AG09319 (cell line): ENCODE measurements around the gene POU2AF3.

Experiments used
- DNase-seq: peaks from one replicate; pipeline ENCODE4 v3.0.0-alpha.2; 2010; ENCODE audit warnings: low read depth; ENCODE audit errors: extremely low read depth
- TF ChIP-seq, protein P1 (sequence below): IDR thresholded peaks from 2 replicates; pipeline ENCODE4 v1.5.1; 2011; ENCODE audit warnings: low read depth, mild to moderate bottlenecking, inconsistent platforms, low read length, moderate library complexity

Gene POU2AF3

DNA sequence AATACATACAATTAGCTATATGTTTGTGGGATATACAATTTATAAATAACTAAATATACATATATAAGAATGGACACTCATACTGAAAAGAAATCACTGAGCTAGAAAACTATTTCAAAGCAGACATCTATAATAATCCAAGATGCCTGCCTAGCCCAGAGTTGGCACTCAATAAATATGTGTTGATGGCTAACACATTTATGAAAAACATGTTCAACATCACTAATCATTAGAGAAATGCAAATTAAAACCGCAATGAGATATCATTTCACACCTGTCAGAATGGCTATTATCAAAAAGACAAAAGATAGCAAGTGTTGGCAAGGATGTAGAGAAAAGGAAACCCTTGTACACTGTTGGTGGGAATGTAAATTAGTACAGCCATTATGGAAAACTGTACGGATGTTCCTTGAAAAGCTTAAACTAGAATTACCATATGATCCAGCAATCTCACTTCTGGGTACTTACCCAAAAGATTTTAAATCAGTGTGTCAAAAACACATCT lies 50.9 kb downstream of the POU2AF3 start:
- TF ChIP-seq, protein P1, sequence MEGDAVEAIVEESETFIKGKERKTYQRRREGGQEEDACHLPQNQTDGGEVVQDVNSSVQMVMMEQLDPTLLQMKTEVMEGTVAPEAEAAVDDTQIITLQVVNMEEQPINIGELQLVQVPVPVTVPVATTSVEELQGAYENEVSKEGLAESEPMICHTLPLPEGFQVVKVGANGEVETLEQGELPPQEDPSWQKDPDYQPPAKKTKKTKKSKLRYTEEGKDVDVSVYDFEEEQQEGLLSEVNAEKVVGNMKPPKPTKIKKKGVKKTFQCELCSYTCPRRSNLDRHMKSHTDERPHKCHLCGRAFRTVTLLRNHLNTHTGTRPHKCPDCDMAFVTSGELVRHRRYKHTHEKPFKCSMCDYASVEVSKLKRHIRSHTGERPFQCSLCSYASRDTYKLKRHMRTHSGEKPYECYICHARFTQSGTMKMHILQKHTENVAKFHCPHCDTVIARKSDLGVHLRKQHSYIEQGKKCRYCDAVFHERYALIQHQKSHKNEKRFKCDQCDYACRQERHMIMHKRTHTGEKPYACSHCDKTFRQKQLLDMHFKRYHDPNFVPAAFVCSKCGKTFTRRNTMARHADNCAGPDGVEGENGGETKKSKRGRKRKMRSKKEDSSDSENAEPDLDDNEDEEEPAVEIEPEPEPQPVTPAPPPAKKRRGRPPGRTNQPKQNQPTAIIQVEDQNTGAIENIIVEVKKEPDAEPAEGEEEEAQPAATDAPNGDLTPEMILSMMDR = no peak
- no peak for DNase-seq

DNA sequence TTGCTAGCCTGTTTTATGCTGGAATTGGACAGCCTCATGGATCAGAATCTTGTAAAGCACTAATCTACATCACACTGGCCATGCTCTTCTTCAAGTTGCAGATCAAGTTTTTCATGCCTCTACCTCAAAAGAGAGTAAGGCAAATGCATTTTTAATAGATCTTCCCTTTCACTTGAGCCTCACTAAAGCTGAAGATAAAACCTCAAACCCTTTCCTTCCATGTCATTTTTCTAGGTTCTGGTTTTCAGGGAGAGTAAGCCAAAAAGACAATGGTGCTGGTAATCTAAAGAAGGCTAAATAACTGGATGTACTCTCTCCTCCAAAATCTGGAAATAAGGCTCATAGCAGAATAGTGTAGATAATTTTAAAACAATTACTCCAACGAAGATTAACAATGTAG lies 52.5 kb downstream of the POU2AF3 start:
- no peak for DNase-seq
- TF ChIP-seq, protein P1 = no peak

DNA sequence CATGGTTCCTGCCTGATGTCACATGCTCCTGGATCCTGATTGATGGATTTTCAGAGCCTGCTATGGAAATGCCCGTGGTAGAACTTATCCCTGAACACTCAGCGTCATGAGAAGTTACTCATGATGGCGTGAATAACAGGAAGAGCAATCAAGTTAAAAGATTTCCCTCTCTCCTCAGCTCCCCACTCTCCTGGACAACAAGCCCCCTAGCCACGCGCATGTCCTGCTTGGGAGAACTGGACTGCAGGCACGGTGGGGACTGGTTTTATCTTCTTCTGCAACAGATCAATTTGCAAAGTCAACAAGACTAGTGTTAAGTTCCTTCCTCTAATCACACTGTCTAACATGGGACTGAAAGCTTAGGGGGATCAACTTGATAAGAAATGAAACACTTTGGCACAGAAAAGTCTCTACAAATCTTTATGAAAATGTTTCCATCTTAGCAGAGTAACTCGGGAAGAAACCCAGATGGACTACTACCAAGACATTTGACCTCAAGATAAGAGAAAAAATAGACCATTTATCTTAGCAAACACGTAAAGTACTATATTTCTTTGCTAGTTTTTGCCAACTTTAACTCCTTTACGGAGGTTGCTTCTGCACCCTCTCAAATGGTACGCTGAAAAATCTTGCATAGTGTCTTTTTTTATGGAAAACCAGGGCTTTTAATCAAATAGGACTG lies 53.2 kb downstream of the POU2AF3 start:
- TF ChIP-seq, protein P1 = no peak
- DNase-seq = no peak

DNA sequence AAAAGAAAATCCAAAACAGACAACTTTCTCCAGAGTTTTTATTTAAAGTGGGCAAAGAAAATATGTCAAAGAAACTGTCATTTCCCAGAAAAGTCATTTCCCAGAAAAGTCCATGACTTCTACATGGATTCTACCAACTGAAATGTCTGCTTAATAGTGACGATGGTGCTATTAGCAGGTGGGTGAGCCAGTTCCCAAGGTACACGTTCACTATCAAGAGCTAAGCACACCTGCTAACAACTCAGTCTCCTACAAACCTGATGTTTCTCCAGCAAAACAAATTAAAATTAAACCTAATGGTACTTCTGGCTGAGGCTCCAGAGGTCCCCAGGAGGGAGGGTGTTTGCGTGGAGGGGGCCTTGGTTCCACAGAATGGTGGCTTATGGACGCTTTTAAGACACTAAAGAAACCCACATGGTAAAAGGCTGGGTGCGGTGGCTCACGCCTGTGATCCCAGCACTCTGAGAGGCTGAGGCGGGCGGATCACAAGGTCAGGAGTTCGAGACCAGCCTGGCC lies 53.9 kb downstream of the POU2AF3 start:
- TF ChIP-seq, protein P1 = no peak
- DNase-seq = no peak

DNA sequence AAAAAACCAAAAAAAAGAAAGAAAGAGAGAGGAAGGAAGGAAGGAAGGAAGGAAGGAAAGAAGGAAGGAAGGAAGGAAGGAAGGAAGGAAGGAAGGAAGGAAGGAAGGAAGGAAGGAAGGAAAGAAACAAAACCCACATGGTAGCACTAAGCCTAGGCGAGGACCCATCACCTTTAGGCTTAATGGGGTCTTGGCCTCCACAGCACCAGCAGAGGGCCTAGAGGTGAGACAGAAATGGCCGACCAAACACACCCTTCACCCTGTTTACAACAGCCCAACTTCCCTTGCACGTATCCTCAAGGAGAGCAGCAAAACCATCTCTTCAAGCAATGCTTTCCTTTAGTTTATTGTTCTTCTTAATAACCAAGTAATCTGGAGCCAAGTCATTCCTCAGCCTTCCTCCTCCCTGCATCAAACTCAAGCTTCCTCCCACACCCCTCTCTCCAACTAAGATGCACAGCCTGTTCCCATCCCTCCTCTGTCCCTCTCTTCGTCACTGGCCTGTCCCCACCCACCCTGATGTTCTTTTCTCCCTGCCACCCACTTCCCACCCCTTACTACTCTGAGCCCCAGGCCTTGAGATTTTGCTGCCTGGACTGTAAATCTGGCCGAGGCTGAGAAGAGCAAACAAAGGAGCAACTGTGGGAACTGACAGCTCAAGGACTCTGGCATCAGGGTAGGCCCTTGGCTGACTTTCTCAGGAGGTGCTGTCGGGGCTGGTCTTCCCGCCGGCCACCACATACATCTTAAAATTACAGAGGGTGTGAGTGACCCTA lies 54.8 kb downstream of the POU2AF3 start:
- TF ChIP-seq, protein P1 = no peak
- DNase-seq = no peak

DNA sequence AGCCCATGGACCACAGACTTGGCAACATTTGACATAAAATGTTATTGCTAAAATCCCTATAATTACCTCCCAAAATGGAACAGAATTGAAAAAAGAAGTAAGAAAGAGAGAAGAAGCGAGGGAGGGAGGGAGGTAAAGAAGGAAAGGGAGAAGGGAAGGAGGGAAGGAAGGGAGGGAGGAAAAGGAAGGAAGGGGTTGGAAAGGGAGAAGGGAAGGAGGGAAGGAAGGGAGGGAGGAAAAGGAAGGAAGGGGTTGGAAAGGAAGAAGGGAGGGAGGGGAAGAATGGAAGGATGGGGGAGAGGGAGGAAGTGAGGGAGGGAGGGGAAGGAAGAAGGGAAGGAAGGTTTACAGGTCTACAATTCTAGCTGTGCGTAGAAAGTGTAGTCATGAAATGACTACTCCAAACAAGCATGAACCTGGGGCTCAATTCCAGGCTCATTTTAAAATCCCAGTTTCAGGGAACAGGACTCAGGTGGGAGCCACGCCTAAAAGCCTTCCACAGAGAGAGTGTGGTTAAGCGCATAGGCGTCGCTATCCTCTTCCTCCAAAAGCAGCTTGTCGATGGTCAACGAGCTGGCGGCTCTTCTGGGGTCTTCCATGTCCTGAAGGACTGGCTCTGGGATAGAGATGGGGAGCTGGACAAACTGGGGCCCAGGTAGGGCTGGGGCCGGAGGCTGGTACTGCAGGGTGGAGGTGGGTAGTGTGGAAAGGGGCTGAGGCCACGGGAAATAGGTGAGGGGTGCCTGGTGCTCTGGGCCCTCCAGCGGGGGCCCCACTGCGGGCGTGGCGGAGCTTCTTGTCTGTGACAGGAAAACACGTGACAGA lies 55.6 kb downstream of the POU2AF3 start:
- no peak for DNase-seq
- TF ChIP-seq, protein P1 = no peak

DNA sequence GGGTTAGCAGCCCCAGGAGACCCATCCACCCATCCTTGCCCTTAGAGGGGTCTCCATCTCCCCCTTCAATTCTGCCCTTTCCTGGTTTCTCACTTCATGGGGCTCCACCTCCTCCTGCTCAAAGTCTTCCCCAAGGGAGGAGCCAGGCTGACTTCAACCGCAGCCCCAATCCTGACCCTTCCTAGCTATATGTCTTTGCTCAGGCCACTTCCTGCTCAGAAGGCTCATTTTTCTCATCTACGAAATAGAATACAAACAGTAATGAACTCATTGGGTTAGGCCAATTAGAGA lies 56.2 kb downstream of the POU2AF3 start:
- TF ChIP-seq, protein P1 = no peak
- DNase-seq = no peak
